Fibroblast of skin of abdomen (primary cell): Measurements from ENCODE around the gene IRX4.

ENCODE experiments used
- DNase-seq: peaks from one replicate; pipeline ENCODE4 v3.0.0-alpha.2; 2013

Gene IRX4

DNA sequence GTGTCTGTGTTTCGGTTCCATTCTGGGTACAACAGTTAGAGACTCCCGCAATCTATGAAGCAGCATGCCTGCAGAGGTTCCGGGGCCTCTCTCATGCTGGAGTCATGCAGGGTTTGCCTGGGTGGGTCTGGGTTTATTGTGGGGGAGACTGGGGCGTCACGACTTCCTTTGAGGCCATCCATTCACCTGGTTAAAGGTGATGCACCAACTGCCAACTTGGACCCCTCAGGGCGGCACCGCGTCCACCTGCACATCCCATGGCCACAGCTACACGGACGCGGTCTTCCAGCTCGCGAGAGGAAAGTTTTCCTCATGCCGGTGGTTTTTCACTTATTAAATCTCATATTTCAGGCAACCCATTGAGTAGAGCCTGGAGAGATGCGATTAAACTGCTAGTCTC is 30.9 kb upstream of the IRX4 start:
- no peak for DNase-seq

DNA sequence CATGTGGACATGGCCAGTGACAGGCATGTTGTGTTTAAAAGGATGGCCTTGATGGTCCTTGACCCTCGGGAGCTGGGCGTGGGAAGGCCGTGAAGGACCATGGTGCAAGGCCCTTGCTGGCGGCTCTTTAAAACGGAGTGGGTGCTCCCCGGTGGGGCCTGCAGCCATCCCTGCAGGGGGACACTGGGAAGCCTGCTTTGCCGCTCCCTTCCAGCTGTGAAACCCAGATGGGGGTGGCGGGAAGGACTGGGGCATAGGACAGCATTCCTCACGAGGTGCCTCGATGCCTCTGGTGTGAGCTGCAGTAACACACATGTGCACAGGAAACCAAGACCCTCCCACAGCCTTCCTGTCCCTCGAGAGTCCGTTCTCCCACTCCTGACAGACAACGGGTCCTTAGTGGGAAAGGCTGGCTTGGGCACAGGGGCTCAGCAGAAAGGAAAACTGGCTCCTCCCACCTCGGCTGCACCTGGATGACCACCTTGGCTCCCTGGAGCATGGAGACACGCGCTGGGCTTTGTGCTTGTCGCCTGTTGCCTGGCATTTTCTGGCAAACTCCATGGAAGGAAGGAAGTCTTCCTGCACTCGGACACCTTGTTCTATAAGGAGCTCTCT is 30.3 kb upstream of the IRX4 start:
- no peak for DNase-seq

DNA sequence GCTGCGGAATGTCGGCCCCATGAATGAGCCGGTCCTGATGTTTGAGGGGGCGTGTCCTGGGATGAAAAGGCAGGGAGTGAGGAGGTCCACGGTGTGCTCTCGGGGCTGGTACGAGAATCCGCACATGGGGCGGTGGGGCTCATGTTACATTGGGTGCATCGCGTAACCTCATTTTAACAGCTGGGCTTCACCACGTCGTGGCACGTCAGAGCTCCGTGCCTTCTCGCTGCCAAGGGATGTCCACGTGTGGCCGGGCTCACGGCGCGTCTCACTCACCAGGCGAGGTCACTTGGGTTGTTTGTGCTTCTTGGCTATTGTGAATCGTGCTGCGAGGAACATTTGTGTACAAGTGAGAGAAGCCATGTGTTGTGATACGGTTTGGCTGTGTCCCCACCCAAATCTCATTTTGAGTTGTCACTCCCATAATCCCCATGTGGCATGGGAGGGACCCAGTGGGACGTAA is 29.1 kb upstream of the IRX4 start:
- no peak for DNase-seq

DNA sequence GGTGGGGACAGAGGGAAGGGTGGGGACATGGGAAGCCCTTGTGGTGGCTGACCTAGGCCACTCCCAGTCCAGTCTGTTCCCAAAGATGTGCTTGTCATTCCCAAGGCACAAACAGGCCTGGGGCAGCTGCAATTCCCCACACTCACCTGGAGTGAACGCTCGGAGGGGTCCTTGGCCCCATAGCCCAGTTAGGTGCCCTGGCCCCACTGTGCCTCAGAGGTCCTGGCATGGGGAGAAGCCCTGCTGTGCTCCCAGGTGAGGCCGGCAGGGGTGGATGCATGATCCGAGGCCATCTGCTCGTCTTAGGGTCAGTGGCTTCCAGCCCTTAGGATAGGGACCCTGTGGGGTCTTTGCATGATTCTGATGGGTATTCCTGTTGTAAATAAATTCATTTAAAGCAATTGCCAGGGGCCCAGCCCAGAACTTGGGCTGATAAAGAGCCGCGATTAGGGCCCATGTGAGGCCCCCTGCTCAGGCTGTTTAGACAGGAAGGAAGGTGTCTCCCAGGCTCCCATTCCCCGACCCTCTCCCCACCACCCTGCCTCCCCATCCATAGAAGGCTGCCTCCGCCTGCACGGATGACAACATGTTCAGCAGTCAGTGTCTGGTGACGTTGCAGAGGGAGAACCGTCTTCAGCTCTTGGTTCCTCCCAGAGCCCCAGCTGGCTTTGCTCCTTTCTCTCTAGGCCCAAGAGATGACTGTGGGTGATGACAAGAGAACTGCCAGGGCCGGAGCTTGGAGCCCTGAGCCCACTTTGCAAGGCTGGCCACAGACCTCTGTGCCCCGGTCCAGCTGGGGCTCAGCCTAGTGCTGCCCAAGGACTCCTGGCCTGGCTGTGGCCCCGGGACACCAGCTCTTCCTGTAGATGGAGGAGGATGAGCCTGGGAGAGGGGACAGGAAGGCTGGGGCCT is 28.4 kb upstream of the IRX4 start:
- no peak for DNase-seq

DNA sequence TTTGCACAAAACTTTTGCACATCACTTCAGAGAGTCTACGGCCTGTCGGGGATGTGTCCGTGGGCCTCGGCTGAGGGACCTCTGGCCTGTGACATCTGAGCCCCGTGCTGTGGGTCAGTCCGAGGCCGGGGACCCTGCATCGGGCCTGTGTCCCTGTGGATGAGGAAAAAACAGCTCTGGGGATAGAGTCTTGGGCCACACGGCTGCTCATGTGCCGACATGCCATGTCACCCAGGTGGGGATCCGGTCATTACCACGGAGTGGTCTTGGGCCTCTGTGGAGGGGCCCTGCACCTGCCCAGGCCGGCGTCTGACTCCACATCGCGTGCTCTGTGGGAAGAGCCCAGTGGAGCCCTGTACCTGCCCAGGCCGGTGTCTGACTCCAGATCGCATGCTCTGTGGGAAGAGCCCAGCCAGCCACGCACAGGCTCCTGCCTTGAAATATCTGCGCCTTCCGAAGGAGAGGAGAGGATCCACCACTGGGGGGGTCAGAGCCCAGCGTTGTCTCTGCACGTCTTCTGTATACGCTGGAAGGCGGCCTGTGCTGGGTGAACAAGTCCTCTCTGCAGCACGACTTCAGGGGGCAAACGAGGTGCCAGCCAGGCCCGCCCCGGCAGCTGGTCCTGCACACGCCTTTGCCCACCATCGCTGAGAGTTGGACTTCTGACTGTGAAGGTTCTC is 27.5 kb upstream of the IRX4 start:
- no peak for DNase-seq

DNA sequence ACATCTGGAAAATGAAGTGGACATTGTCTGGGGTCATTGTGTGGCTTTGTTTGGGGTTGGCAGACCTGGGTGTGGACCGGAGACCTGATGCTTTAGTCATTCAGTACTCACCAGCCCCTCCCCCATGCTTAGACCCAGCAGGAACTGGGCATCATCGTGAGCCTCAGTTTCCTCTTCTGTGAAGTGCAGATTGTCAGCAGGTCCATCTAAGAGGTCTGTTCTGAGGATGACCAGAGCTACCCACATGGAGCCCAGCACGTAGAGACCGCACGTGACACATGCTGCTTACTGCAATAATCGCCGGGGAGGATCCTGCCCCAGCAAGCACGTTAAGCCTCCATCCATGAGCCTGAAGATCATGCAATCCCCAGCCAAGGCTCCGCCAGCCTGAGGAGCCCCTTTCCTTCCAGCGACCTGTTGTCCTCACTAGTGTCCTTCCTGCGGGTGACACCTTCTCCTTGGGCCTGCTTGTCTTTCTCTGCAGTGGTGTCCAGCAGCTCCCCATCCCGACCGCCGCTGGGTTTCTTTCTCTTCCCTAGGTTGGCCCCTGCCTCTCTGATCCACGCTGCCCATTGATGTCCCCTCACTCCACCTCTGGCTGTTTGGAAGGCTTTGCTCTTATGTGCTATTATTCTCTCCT is 26.7 kb upstream of the IRX4 start:
- DNase-seq: no peak

DNA sequence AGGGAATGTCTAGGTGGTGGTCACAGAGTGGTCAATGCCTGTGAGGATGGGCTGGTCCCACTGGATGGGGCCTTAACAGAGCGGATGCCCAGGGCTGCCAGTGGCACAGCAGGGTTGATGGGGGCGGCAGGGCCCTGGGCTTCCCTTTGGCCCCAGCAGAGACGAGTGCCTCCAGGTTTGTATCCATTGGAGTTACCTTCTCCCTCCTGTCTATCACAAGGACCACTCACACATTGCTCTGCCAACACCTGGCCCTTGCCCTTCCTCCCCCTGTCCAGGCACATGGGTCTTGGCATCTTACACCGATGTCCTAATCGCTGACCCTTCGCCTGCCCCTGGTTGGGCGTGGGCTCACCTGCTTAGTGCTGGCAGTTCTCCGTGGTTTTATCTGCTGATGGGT is 26.2 kb upstream of the IRX4 start:
- DNase-seq: no peak

DNA sequence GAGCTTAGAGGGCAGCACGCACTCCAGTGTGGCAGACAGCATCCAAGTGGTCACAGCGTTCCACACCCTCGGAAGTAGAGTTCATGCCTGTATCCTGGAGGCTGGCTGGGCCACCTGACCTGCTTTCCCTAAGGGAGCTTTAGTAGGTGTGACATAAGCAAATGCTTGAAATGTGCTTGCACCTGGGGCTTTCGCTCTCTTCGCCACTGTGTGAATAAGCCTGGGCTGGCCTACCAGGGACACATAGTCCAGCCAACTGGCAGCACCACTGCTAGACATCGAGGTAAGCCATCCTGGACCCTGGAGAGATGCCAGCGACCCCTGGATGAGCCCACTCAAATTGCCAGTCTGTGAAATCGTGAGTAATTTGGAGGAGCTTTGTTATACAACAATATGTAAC is 24.9 kb upstream of the IRX4 start:
- DNase-seq: no peak

DNA sequence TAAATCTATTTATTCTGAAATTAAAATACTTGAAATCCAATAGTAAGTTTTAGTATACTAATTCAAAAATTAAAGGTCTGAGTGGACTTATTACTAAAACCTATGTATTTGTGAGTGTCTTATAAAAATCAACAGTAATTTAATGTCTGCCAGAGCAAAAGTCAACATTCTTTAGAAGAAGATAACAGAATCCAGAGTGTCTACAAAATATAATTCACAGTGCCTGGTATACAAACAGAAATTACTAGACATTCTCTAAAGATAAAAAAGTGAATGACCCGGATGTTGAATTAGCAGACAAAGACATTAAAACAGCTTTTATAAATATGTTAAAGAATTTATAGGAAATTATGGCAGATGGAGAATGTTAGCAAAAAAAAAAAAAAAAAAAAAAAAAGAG is 22.4 kb upstream of the IRX4 start:
- no peak for DNase-seq

DNA sequence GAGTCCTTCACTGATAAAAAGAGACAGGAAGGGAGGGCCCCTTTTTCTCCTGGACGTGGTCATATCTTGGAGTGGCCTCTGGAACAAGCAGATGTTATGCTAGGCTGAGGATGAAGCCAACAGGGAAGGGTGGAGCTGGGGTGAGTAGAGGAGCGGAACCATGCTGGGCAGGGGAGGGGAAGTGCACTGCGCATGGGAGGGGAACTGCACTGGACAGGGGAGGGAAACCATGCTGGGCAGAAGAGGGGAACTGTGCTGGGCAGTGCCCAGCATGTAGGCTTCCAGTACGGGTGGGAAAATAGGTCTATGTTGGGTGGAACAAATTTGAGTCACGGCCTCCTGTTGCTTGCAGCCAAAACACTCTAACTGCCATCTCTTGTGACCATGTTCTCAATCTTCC is 19.3 kb upstream of the IRX4 start:
- no peak for DNase-seq

DNA sequence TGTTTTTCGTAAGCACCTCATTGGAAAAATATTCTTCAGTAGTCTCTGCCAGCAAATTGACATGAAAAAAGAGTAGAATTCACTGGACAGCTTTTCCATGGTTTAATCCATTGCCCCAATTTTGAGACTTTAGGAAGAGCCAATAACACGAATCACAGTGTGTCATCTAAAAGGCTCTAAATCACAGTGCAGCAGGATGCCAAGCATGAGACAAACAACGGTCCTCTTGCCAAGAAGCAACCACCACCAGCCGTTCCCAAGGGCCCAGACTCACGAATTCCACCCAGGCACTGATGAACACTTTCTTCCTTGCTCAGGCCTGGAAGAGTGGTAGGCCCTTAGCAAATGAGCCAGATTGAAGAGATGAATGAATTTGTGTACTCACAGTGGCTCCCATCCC is 18.3 kb upstream of the IRX4 start:
- DNase-seq: peak; percentile 31

DNA sequence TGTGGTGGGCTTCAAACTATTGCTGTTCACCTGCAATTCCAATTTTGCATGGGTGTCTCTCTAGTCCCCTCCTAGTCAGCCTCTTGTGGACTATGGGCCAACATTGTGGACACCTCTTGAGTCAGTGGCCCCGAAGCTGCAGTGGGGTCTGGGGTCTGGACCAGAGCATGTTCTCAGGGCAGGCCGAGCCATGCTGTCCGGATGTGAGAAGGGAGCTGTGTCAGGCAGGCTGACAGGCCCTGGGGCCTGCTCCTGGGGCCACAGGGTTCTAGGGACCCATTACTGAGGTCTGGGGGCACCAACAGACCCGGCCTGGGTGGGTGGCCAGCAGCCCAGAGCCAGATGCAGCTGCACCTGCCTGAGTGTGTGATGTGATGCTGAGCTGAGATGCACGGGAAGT is 16.5 kb upstream of the IRX4 start:
- DNase-seq: no peak

DNA sequence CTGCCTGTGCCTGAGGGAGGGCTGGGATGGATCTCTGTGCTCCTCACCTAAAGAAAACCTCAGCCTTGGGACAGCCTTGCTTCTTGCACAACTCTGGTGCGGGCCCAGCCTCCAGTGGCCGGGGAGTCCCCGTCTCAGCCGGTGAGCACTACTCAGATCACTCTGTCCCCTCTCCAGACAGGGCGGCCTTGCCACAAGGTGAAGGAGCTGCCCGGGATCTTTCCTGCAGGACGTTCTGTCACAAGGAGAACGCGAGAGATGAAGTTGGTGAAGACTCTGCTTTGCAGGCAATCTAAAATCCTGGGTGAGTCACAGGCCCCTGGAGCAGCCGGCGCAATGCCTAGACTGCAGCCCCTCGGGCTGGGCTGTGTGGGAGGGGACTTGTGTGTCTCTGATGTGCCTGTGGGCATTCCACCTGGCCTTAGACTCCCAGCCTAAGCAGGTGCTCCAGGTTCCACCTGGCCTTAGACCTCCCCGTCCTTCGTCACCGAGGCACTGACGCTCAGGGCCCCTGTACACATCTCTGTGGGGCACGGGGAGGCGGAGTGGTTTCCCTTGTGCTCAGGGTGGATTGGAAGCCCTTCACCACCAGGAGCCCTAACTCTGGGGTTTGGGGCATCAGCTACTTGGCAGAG is 15.2 kb upstream of the IRX4 start:
- DNase-seq: no peak

DNA sequence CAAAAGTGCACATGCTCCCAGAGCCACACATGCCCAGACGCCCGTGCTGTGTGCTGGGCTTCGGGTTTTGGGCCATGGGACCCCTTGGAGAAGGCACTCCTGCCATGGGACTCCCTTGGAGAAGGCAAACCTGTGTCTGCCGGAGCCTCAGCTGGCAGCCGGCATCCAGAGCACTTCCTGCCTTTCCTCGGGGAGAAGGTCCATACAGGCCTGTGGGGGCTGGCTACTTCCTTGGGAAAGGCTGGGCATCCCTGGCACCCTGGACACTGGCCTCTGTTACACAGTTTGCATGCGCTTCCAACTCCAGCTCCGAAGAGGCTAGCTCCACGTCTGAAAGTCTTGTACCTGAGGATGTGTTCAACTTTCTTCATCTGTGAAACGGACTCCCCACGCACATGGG is 14.7 kb upstream of the IRX4 start:
- DNase-seq: no peak

DNA sequence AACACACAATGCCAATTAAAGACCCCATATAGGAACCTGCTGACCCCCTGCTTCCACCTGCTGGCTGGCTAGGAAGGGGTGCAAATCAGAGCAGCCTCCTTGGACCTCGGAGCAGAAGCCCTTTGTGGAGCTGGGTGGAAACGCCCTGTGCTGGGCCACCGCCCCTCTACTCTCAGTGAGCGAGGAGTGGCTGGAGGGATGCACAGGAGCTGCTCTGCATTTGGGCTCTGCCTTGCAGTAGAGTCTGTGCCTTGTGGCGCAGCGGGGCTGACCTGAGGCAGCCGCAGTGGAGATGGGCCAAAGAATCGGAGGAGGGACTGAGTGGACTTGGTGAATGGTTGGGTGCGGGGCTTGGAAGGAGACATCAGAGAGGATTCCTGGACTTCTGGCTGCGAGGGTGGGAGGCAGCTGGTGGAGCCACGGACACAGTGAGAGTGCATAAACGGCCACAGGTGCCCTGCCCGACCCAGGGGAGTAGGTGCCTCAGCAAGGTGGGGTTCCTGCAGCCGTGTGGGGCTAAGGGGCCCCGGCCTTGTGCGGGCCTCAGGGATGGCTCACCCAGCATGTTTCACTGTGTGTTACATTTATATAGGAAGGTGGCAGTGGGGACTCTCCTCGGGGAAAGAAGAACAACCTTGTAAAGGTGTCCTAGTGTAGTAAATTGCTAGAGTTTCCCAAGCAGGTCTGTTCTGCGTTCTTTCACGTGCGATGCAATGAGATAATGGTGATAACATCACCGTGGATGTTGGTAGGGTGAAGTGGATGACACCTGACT is 14.1 kb upstream of the IRX4 start:
- DNase-seq: no peak

DNA sequence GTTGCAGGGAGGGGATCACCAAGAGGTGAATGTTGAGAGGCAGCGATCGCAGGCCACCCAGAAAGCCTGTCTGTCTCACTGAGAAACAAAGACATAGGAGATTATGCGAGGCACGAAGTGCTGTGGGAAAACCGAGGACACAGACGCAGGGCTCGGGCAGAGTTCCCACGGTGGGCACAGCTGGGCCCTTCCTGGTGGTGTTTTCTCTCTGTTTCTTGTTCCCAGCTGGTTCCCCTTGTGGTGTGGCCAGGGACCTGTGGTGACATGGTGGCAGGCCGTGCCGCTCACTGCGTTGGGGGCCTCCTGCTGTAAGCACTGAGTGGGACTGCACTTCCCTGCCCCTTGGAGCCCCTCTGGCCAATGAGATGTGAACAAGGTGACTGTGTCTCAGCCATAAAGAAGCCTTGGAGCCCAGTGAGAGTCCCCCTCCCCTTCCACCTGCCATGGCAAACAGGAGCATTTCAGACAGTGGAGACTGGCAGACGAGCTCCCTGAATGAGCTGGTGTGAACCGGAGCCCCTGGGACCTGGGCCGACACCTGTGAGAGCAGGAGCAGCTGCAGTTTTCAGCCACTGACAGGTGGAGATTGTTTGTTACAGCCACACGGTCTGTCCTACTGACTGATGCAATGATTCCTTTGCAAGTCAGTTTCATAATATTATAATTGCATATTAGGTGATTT is 13.2 kb upstream of the IRX4 start:
- DNase-seq: no peak

DNA sequence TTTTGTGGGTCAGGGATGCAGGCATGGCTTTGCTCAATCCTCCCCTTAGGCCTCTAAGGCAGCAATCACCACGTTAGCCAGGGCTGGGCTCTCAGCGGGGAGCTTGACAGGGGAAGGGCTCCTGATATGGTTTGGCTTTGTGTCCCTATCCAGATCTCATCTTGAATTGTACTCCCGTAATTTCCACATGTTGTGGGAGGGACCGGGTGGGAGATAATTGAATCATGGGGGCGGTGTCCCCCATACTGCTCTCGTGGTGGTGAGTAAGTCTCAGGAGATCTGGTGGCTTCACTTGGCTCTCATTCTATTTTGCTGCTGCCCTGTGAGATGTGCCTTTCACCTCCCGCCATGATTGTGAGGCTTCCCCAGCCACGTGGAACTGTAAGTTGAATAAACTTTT is 11.5 kb upstream of the IRX4 start:
- no peak for DNase-seq

DNA sequence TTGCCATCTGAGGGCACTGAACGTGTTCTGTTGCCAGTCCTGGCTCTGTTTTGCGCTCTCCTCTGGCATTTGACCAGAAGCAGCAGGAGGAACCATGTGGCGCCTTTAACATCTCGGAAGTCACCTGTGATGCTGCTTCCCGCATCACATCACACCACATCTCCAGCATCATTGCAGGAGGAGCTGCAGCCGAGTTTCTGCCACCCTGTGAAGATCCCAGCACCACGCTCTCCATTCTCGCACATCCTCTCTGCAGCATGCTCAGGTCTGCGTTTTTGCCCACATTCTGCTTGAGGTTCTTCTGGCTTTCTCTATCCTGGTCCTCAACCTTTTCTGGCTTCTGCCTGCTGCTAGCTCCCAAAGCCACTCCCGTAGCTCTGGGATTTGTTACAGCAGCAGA is 11.0 kb upstream of the IRX4 start:
- no peak for DNase-seq

DNA sequence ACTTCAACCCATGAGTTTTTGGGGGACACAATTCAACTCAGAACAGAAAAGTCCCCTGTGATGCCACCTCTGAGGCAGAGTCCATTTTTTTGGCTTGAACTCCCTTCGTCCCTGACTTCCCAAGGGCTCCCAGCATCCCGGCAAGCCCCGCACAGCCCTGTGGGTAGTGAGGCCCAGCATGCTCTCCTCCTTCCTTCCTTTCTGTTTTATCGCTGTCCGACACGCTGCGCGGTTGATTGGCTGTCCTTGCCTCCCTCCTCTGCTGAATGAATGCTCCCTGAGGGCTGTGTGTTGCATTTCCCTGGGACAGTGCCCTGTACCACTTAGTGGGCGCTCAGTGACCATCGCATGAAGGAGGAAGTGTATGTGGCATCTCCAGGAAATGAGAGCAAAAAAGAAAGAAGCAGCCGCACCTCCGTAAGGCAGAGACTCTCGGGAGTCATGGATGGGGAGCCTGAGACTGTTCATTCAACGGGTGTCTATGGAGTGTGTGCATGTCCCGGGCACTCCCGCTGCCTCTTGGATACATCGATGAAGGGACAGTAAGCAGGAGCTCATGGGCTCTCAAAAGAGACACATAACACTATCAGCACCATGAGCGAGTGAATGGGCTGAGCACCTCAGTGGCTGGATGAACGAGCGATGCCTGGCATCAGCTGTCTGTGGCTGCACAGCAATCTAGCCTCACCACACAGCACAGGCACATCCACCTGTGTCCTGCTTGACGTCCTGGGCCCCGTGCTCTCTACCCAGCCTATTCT is 10.1 kb upstream of the IRX4 start:
- no peak for DNase-seq

DNA sequence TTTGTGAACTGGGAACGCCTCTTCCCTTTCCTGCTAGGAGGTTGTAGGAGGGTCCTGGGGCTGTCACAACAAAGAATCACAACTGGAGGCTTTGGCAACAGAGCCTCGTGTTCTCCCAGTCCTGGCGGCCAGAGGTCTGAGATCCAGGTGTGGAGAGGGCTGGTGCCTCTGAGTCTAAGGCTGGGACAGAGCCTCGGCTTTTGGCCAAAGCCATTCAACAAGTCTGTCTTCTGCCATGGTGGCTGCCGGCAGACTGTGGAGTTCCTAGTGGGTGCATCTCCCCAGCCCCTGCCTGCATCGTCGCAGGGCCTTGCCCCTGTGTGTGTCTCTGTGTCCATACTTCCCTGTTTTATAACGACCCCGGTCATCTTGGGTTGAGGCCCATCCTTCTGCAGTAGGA is 9.5 kb upstream of the IRX4 start:
- no peak for DNase-seq

DNA sequence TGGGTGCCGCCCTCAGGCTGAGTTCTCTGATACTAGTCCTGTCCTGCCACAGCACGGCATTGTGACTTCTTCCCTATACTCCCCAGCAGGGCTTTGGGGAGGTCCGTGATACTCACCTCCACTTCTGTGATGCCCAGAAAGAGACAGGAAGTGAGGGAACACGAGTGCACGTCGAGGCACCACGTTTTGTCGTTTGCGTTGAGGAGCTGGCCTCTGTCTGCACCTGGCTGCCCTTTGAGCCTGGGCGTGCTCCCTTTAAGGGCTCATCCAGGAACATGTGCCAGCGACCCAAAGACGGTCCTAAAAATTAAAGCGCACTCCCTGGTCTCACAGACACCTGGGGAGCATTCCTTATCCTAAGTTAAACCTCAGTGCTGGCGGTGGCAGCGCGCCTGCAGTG is 8.7 kb upstream of the IRX4 start:
- no peak for DNase-seq
